HFF-Myc (cell line): ENCODE measurements around the gene ZDHHC16.

ENCODE experiments used
- DNase-seq: peaks from one replicate; pipeline ENCODE4 v3.0.0-alpha.2; 2011; ENCODE audit warnings: low read depth; ENCODE audit errors: extremely low read depth
- H3K4me3 ChIP-seq: replicated peaks from 2 replicates; pipeline ENCODE4 v1.5.1; 2011; ENCODE audit warnings: low read depth, mild to moderate bottlenecking, control low read depth, low read length
- CTCF ChIP-seq: IDR thresholded peaks from 2 replicates; pipeline ENCODE4 v1.5.1; 2012; ENCODE audit warnings: mild to moderate bottlenecking, low read depth, low read length, control low read depth; ENCODE audit errors: missing control alignments

The ZDHHC16 gene

GRCh38 chr10:97454330-97455036, 8.5 kb downstream of the ZDHHC16 start:
- no peak for DNase-seq
- no peak overlapping the region for H3K4me3 ChIP-seq
- no peak for TF ChIP-seq CTCF

- no peak for DNase-seq
- H3K4me3 ChIP-seq: no peak overlapping the region
- TF ChIP-seq CTCF: no peak
These were observed 10.2 kb downstream of the ZDHHC16 start for GRCh38 chr10:97456034-97456685.

DNA sequence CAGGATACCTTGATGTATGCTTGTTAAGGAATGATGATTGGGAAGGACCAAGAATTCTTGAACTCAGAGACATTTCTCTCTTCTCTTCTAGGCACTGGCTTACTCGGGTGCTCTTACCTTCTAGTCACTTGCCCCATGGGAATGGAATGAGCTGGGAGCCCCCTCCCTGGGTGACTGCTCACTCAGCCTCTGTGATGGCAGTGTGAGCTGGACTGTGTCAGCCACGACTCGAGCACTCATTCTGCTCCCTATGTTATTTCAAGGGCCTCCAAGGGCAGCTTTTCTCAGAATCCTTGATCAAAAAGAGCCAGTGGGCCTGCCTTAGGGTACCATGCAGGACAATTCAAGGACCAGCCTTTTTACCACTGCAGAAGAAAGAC, 10.7 kb downstream of the ZDHHC16 start:
- no peak overlapping the region for H3K4me3 ChIP-seq
- no peak for TF ChIP-seq CTCF
- no peak for DNase-seq

DNA sequence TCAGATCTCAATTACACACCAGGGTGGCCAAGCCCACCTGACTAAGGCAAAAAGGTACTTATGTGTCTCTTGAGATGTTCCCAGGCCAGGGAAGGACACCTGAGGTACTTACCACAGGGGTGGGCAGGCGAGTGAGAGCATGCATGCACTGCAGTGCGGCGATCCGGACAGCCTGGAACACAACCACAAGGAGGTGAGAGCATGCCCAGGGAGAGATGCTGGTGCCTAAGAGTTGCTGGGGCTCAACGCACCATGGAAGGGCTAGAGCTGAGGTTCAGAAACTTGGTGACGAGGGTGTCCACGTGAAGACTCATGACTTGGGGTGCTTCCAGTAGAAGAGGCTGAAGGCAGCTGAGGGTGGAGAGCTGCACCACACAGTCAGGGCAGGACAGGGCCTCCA, 13.1 kb downstream of the ZDHHC16 start:
- no peak for DNase-seq
- no peak for TF ChIP-seq CTCF
- H3K4me3 ChIP-seq: no peak overlapping the region

DNA sequence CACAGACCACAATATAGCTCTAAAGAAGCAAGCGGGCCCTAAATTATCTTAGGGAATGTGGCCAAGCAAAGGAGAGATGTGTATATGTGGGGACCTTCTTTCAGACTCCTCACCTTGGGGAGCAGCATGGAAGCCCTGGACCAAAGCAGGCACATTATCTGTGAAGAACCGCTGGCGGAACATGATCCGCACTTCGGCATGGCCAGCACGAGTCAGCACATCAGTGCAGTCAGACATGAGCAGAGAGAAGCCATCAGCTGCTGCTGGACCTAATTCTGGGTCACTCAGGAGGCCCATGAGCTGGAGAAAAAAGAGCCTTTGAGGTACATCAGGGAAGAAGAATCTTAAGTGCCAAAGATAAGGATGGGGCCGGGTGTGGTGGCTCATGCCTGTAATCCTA, 14.0 kb downstream of the ZDHHC16 start:
- no peak for TF ChIP-seq CTCF
- DNase-seq: no peak

GRCh38 chr10:97462309-97462708, 16.3 kb downstream of the ZDHHC16 start:
- H3K4me3 ChIP-seq: no peak overlapping the region
- DNase-seq: no peak
- no peak for TF ChIP-seq CTCF

More for the DNA sequence above, 14.0 kb downstream of the ZDHHC16 start:
- no peak overlapping the region for H3K4me3 ChIP-seq
